LNCaP clone FGC (cell line): ENCODE data around the gene DLG1.

Experiments used
- DNase-seq: peaks from one replicate; pipeline ENCODE4 v3.0.0-alpha.2; 2011; ENCODE audit warnings: low read depth
- H3K4me3 ChIP-seq: 2 replicates; pipeline ENCODE4 v1.5.1; 2011; ENCODE audit warnings: mild to moderate bottlenecking, low read depth, low read length, control low read depth
- CTCF ChIP-seq: IDR thresholded peaks from 2 replicates; pipeline ENCODE4 v1.5.1; 2012; ENCODE audit warnings: mild to moderate bottlenecking; ENCODE audit not compliant: control insufficient read depth, insufficient read depth; ENCODE audit errors: extremely low read depth

The DLG1 gene

GRCh38 chr3:197023241-197023997, 275.0 kb downstream of the DLG1 start:
- no peak overlapping the region for H3K4me3 ChIP-seq
- no peak for DNase-seq
- no peak for TF ChIP-seq CTCF

GRCh38 chr3:197022405-197023231, 275.8 kb downstream of the DLG1 start:
- DNase-seq: no peak
- TF ChIP-seq CTCF: no peak
- H3K4me3 ChIP-seq: no peak overlapping the region

GRCh38 chr3:197021729-197022404, 276.5 kb downstream of the DLG1 start:
- no peak overlapping the region for H3K4me3 ChIP-seq
- no peak for DNase-seq
- TF ChIP-seq CTCF: no peak

GRCh38 chr3:197021231-197021630, 277.2 kb downstream of the DLG1 start:
- TF ChIP-seq CTCF: no peak
- no peak for DNase-seq
- no peak overlapping the region for H3K4me3 ChIP-seq

GRCh38 chr3:197019535-197019934, 278.9 kb downstream of the DLG1 start:
- DNase-seq: no peak
- H3K4me3 ChIP-seq: no peak overlapping the region
- TF ChIP-seq CTCF: no peak

GRCh38 chr3:197019021-197019420, 279.4 kb downstream of the DLG1 start:
- no peak for TF ChIP-seq CTCF
- no peak overlapping the region for H3K4me3 ChIP-seq
- DNase-seq: no peak
